ENCODE measurements around the gene SCGB1C2.

GRCh38 chr17:153851-154250, 16.5 kb downstream of the SCGB1C2 start:
- TF ChIP-seq CTCF (IDR thresholded peaks at IDR 0.05) (no peak), POLR2A (IDR thresholded peaks at IDR 0.05) (no peak)
